Stimulated activated CD8-positive, alpha-beta memory T cell treated with anti-CD3 and anti-CD28 coated beads, Interleukin-12 subunit alpha, Interleukin-12 subunit beta, amount 100 ng/mL, for 1 hour (primary cell): ENCODE results near the gene MMP24.
"Not testable (repeated sequence)": the region's sequence is repeated elsewhere in the genome, so short reads cannot be mapped to it uniquely, and the experiment has no call there.

ENCODE experiments used
- DNase-seq: peaks from one replicate; pipeline ENCODE4 v3.0.0-alpha.2; 2020; ENCODE audit warnings: low read depth

The MMP24 gene

DNA sequence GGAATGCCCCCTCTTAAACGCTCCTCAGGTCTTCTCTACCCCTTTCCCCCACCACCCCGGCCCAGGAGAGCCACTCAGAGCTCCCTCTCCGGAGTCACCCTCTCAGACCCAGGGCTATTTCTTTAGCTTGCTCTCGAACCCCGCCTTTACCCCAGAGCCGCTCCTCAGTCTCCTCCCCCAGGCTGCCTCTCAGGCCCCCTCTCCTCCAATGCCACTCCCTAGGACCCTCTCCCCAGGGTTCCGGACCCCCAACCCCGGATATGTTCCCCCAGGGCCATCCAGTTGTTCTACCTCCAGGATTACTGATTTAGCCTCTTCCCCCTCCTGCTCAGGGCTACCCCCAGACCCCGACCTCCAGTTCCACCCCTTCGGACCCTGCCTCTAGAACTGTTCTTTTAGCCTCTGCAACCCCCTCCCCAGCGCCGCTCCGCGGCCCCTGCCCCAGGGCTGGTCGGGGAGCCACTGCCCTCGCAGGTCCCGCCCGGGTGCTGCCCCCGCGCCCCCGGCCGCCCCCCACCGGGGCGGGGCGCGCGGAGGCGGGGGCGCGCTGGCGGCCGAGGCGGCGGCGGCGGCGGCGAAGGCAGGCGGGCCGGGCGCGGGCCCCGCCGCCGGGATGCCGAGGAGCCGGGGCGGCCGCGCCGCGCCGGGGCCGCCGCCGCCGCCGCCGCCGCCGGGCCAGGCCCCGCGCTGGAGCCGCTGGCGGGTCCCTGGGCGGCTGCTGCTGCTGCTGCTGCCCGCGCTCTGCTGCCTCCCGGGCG is at the start of gene MMP24:
Gene MMP24 (plus strand): TSS at position 565 of the 758 bp plus-strand sequence. CDS start 49 bp downstream, at position 614.
- DNase-seq, result no peak

DNA sequence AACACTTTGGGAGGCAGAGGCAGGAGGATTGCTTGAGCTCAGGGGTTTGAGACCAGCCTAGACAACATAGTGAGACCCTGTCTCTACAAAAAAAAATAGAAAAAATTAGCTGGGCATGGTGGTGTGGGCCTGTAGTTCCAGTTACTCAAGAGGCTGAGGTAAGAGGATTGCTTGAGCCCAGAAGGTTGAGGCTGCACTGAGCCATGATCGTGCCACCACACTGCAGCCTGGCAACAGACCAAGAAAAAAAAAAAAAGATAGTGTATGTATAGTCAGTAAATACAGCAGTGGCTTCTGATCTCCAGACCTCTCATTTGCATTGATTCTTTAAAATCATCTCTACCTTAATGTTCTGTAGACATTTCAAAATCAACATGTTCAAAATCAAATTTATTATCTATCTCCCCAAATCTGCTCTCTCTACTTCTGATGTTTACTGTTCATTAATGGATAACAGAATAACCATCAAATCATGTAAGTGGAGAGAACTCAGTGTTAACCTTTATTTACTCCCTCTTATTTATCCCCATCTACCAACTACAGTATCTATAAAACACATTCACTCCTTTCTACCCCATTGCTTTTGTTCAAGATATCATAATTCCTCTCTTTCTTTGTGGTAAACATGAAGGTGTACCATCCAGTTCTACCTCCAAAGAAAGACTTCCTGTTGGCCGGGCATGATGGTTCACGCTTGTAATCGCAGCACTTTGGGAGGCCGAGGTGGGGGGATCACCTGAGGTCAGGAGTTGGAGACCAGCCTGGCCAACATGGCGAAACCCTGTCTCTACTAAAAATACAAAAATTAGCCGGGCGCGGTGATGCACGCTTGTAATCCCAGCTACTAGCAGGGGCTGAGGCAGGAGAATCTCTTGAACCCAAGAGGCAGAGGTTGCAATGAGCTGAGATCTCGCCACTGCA is 46.9 kb upstream of the MMP24 start:
- DNase-seq, result no peak

DNA sequence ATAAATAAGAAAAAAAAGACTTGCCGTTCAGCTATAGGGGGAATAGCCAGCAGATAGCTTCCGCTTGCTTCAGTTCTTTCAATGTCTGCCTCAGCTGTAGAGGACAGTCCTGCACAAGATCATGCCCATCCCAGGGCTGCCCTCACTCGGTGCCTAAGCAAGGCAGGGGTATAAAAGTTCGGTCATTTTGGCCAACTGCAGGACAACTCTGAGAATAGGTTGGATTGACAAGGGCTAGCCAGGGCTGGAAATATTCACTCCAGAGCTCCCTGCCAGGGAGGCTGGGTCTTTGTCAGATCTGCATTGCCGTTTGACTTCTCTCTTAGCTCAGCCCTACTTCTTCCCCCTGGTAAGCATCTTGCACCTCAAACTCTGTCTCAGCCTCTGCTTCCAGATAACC is 46.2 kb upstream of the MMP24 start:
- DNase-seq, result no peak

DNA sequence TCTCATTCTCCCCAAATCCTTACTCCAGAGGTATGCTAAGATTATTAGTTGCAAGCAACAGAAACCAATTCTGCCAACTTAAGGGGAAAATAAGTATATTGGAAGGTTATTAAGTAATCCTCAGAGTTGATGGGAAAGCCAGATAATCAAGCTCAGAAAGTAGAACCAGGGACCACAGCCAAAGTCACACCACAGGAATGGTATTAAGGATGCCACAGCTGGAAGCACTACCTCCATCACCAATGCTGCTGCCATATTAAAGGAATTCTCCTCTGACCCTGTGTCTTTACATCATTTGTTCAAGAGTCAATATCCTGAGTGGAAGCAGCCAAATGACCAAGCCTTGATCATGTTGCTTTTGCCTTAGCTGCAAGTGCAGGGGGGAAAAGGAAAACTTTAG is 44.8 kb upstream of the MMP24 start:
- DNase-seq, result no peak

DNA sequence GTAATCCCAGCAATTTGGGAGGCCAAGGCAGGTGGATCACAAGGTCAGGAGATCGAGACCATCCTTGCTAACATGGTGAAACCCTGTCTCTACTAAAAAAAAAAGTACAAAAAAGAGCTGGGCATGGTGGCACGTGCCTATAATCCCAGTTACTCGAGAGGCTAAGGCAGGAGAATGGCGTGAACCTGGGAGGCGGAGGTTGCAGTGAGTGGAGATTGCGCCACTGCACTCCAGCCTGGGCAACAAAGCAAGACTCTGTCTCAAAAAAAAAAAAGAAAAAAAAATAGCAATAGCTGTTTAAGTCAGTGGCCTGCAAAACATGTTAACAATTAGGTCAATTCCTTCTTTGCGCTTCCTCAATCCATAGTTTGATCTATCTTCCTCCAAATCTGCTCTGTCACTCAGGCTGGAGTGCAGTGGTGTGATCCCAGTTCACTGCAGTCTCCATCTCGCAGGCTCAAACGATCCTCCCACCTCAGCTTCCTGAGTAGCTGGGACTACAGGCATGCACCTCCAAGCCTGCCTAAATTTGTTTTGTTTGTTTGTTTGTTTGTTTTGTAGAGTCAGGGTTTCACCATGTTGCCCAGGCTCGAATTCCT is 39.7 kb upstream of the MMP24 start:
- not testable (repeated sequence) for DNase-seq

DNA sequence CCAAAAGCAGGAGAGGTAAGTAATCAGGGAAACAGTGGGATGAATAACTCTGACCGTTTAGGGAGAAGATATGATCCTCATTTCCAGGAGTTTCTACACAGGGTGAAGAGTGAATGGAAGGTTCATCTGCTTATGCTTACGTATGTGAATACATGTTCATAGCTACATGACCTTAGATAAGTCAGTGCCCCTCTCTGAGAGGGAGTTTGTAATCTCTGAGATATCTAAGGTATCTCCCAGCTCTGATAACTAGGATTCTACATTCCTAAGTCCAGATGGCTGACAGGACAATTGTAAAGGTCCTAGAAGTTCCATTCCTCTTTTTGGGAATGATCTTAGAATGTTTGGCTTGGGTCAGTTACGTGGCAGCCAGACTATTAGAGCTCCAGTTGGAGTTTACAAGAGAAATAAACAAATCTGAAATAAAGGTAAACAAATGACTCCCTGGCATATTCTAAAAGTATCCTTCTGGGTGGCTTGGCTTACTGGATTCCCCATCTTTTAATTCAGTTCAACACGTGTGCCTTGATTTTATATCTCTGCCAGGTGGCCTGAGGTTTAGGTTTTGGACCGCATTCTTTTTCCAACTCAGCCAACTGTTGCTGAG is 38.8 kb upstream of the MMP24 start:
- DNase-seq, result no peak

DNA sequence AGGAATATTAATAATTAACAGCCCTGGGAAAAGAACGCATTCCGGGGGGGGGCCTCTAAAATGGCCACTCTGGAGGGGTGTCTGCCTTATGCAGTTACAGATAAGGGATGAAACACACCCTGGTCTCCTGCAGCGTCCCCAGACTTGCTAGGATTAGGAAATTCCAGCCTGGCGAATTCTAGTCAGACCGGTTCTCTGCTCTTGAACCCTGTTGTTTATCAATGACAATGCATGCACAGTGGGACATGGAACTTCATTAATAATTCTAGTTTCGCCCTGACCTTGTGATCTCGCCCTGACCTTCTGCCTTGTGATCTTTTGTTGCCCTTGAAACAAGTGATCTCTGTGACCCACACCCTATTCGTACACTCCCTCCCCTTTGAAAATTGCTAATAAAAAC is 37.3 kb upstream of the MMP24 start:
- DNase-seq, result not testable (repeated sequence)

DNA sequence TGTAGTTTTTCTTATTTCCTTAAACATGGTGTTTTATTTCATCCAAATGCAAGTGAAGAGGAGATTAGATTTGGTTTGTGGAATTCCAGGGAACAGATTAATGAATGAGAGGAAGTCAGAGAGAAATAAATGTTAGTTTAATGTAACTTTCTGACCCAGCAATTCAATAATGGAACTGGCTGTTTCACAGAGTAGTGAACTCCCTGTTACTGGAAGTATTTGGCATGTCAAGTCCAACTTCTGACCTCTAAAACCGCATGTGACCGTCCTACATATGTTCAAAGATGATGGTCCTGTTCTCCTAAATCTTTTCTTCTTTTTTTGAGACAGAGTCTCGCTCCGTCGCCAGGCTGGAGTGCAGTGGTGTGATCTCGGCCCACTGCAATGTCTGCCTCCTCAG is 35.9 kb upstream of the MMP24 start:
- DNase-seq, result no peak

DNA sequence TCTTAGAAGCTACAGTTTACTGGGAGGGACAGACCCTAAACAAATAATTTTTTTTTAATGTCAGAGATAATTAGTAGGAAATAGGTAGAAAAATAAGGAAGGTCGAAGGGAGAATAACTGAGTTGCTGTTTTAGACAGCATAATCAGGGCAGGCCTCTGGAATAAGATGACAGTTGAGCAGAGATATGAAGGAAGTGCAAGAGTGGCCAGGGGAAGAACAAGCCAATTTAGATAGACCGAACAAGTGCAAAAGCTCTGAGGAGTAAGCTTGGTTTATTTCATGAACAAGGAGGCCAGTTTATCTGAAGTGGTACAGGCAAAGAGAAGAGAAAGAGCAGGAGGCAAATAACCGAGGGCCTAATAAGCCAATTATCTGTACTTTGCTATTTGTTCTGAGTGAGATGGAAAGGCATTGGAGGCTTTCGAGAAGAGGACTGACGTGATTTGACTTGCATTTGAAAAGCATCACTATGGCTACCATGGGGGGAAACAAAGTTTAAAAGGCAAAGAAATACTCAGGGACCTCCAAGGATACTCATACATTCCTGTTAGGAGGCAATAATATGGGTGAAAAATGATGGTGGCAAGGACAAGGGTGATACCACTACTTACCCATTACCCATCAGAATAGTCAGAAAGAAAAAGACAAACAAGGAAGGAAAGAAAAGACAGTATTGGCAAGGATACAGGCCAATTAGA is 34.9 kb upstream of the MMP24 start:
- no peak for DNase-seq

DNA sequence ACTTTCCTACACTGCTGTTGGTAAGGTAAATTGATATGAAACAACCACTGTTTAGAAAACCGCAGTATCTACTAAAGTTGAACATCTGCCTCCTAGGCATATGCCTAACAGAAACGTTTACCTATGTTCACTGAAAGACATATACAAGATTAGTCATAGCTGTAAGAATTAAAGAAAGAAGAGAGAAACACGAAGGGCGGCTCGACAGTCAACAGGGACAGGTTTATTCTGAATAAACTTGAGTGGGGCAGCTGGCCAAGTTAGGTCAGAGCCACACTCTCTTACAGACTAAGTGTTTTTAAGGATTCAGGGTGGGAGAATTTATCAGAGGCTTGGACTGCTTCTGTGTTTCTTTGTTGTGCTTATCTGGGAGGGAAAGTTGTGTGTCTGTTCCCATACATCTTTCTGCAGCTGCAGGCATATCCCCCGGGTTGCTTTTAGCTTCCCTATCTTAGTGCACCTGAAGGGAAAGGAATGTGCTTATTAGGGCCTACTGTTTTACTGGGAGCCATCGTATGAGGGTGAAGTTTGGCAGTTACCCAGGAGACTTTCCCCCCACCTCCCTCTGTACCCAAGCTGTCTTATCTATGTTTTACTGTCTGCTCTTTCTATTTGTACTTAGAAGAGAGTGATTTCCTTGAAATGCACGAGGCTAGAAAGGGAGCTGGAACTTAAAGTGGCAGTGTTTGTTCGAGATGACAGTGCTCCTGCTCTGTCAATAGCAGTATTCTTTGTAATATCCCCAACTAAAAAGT is 34.2 kb upstream of the MMP24 start:
- DNase-seq, result no peak

DNA sequence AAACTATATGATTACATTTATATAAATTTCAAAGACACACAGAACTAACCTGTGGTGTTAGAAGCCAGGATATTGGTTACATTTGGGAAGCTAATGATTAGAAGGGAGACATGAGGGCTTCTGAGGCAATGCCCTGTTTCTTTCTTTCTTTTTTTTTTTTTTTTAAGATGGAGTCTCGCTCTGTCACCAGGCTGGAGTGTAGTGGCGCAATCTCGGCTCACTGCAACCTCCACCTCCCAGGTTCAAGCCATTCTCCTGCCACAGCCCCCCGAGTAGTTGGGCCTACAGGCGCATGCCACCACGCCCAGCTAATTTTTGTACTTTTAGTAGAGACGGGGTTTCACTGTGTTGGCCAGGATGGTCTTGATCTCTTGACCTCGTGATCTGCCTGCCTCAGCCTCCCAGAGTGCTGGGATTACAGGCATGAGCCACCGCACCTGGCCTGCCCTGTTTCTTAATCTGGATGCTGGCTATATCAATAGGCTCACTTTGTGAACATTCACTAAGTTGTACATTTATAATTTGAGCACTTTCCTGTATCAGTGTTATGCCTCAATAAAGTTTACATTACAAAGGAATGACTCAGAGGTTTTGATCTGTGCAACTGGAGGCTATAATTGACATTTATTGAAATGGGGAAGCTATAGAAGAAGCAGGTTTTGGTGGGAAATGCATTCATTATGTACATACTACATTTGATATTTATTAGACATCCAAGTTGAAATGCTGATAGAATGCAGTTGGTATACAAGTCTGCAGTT is 33.3 kb upstream of the MMP24 start:
- not testable (repeated sequence) for DNase-seq

DNA sequence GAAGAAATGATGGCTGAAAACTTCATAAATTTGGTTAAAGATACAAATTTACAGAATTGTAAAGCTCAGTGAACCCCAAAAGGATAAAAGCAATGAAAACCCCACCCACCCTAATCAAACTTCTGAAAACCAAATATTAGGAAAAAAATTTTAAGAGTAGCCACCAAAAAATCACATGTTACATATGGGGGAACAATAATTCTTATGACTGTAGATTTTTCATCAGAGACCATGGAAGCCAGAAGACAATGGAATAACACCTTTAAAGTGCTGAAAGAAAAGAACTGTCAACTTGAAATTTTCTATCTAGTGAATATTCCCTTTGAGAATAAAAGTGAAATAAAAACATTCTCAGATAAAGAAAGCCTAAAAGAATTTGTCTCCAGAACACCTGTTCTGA is 30.2 kb upstream of the MMP24 start:
- DNase-seq, result no peak

DNA sequence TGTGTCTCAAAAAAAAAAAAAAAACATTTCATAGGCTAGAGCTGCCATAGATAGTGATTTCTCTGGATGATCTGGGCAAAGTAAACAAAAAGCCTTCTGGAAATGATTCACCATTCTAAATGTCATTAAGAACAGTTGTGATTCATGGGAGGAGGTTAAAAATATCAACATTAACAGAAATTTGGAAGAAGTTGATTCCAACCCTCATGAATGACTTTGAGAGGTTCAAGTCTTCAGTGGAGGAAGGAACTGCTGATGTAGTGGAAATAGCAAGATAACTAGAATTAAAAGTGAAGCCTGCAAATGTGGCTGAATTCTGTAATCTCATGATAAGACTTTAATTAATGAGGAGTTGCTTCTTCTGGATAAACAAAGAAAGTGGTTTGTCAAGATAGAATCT is 26.8 kb upstream of the MMP24 start:
- DNase-seq, result no peak

DNA sequence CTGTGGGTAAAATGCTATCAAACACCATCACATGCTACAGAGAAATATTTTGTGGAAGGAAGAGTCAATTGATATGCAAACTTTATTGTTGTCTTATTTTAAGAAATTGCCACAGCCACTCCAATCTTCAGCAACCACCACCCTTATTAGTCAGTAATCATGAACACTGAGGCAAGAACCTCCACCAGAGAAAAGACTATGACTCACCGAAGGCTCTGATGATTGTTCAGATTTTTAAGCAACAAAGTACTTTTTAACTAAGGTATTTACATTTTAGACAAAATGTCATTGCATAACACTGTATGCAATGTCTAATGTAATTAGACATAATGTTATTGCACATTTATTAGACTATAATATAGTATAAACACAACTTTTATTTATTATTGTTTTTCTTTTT is 26.2 kb upstream of the MMP24 start:
- no peak for DNase-seq

DNA sequence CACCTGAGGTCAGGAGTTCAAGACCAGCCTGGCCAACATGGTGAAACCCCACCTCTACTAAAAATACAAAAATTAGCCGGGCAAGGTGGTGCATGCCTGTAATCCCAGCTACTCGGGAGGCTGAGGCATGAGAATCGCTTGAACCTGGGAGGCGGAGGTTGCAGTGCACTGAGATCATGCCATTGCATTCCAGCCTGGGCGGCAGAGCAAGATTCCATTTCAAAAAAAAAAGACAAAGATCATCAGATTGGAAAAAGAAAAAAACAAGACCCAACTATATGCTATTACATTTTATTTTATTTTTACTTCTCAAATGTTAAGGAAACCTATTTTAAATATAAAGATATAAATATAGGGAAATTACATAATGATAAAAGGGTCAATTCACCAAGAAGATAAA is 25.0 kb upstream of the MMP24 start:
- DNase-seq, result not testable (repeated sequence)

DNA sequence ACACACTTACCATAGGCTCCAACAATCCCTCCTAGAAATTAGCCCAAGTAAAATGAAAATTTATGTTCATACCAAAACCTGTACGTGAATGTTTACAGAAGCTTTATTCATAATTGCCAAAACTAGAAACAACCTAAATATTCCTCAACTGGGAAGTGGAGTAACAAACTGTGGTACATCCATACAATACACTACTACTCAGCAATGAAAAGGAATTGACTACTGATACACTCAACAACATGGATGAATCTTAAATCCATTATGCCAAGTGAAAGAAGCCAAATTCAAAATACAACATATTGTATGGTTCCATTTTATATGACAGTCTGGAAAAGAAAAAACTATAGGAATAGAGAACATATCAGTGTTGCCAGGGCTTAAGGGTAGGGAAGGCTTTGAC is 19.7 kb upstream of the MMP24 start:
- no peak for DNase-seq

DNA sequence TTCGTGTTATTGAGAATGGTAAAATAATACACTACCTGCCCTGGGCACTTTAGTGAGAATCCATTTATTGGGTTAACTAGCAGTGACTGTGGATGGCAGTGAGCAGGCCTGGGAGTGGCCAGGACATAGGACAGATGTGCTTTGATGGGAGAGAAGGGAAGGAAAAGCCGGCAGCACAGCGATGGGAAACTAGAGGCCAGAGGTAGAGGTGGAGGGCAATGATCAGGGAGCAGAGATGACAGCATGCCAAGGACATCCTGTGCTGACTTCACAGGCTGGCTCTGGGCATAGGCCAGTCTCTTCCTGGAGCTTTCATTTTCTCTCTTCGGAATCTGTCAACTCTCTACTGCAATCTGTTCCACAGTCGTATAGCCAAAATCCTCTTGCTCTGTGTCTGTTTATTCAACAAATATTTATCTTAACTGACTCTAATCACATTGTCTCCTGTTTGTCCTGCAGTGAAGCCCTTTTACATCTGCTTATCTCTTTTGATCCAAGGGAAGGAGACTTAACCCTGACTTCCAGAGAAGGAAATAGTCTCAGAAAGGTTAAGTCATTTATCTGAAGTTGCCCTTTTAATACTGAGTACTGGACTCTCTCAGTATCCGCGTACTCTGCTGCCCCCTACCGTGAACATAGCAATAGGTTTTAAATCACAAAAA is 18.4 kb upstream of the MMP24 start:
- peak; percentile 70 for DNase-seq

DNA sequence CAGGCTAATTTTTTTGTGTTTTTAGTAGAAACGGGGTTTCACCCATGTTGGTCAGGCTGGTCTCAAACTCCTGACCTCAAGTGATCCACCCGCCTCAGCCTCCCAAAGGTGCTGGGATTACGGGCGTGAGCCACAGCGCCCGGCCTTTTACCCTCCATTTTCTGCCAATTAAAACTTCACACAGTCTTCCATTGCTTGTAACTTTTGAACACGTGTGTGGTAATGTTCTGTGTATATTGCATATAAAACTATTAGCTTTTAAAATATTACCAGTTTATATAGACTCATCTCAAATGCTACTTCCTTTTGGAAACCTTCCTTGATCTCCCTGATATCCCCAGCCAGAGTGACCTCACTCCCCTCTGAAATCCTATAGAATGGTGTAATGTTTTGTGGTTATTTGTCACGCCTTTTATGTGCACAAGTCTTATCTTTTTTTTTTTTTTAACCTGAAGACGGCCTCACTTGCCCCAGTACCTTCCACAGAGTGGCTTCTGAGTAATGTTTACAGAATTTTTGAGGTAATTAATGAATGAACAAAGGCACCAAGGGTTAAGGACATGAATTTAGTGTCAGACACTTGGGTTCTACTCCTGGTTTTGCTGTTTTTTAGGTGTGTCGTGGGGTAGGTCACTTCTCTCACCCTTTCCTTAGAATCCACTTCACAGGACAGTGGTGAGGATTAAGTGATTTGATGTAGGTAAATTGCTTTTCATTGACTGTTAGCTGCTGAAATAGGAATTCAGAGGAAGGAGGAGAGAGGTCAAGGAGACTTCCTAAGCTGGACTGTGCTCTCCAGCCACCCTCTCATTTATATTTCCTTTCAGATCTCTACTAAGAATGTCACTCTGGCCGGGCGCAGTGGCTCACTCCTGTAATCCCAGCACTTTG is 11.2 kb upstream of the MMP24 start:
- DNase-seq, result no peak

DNA sequence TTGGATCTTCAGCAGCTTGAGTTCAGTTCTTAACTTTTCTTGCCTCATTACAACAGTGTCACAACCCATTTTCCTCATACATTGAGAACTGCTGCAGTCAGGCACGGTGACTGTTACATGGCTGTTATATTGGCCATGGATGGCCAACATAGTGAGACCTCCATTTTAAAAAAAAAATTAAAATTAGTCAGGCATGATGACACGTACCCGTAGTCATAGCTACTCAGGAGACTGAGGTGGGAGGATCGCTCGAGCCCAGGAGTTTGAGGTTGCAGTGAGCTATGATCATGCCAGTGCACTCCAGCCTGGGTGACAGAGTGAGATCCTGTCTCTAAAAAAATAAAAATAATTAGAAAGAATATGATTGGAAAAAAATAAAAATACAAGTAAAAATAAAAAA is 9.9 kb upstream of the MMP24 start:
- no peak for DNase-seq
